Omental fat pad (tissue), 4 donors: ENCODE results near the gene STAC3. TPM values are rescaled to one million over a fixed set of nuclear protein-coding genes. Genes with fewer than 3 reads are reported as not detected.

Experiments
- ATAC-seq: fragments of 150-250 bp; one replicate; pipeline ENCODE4 v1.9.1; 2016; ENCODE audit warnings: mild to moderate bottlenecking, moderate library complexity; ENCODE audit not compliant: low FRiP score
- DNase-seq: peaks from one replicate; pipeline ENCODE4 v3.0.0-alpha.2; 2019; ENCODE audit warnings: low spot score
- CTCF ChIP-seq, 3 donors: fragments of 450-650 bp; IDR thresholded peaks; one replicate each; pipeline ENCODE4 v1.5.1; 2016 to 2017; ENCODE audit warnings: antibody characterized with exemption in 3 of 3, mild to moderate bottlenecking in 3 of 3, moderate library complexity in 2 of 3
- total RNA-seq, 4 donors: library from RNA; depleted of rRNA; stranded (reverse); fragments of >200 nt; gene quantifications; one replicate each; pipeline ENCODE4 v1.1.0, GENCODE V29; 2016

Gene STAC3
- total RNA-seq, 4 donors from 2014 or later = 2.0 to 3.7 (median 2.6) TPM

DNA sequence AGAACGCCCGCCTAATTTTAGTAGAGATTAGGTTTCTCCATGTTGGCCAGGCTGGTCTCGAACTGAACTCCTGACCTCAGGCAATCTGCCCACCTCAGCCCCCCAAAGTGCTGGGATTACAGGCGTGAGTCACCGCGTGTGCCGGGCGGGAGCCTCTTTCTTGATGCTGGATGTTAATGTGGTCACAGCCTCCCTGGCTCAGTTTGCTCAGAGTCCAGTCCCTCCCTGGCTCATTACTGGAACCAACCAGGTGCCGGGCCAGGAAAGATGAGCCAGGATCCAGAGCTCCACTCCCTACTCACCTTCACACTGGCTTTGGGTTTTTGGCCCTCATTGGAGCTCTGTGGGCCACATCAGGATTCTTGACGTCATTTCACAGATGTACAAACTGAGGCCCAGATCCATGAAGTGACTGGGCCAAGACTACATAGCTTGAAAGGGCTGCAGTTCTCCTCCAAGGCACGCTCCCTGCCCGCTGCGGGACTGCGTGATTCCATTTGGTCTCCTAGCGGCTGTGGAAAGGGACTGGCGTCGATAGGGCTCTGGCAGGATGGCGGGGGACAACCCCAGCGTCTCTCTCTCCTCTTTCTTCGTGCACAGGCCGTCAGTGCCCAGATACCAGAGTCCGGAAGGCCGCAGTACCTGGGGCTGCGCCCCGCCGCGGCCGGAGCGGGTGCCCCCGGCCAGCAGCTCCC lies 26.6 kb downstream of the STAC3 start:
- DNase-seq (no peak), ATAC-seq (no peak)
- no peak for TF ChIP-seq CTCF (IDR thresholded peaks at IDR 0.05)

DNA sequence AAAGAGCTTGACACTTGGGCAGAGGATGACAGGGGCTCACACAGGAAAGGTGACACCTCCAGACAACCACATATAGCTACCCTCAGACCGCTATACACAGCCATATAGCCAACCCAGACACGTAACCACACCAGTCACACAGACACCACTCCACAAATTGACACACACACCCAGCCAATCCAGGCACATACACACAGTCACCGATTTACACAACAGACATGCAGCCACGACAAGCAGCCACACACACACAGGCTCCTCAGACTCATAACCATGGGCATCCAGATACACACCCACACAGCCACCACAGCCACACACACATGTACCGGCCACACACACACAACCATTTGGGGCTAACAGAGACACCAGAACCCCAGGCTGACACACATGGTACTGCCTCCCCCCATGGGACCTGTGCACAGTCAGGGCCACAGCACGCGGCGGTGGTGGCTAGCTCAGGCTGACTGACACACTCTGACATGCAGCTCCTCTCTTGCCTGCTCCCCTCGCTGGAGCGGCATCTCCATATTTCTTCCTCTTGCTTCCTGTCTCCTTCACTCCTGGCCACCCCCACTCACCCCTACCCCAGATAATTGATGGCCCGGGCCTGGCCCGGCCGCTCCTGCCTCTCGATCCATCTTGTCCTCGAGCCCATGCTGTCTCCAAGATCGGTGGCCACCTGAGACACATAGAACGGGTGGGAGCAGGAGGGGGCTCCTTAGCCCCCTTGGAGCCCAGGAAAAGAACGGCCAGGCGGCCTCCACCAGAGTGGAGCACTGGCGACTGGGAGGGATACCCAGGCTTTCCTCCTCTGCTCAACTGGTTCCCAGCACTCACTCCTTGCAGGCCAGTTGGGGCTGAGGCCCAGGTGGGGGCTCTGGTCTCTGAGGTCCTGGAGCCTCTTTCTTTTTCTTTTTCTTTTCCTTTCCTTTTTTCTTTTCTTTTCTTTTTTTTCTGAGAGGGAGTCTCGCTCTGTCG lies 27.5 kb downstream of the STAC3 start:
- DNase-seq (no peak), ATAC-seq (no peak)
- no peak for TF ChIP-seq CTCF (IDR thresholded peaks at IDR 0.05)

DNA sequence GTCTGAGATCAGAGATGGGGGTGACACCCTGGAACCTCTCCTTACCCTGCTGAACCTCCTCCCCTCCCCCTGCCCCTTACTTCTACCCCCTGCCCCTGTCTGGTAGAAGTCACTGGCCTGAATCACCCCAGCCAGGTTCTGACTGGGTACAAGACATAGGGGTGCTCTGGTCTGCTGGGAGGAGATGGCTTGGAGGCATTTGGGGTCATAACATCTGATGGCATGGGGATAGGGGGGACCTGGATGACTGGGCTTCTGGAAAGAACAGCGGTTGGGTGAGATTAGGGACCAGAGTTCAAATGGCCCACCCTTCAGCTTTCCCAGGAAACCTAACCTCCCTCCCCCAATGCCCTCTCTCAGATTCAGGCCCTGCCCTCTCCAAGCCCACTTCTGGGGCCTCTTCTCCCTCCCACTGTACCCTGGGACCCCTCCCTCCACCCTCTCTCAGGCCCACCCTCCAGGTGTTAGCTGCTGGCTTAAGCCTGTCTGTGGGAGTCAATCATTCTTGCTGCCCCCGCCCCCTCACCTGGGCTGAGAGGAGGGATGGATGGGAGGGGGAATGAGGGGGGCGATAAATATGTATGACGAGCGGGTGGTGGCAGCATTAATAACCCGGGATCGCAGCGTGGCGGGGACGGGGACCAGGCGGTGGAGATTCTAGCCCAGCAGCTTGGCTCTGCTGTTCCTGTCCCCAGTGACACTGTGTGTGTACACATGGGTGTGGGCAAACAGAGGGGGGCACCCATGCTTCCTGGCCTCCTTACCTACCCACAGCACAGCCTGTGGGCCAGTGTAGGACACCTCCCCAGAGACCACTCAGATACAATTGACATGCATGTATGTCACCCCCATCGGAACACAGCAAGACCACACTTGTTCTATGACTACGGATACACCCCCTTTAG lies 28.4 kb downstream of the STAC3 start:
- DNase-seq (no peak), ATAC-seq (no peak)
- no peak for TF ChIP-seq CTCF (IDR thresholded peaks at IDR 0.05)

DNA sequence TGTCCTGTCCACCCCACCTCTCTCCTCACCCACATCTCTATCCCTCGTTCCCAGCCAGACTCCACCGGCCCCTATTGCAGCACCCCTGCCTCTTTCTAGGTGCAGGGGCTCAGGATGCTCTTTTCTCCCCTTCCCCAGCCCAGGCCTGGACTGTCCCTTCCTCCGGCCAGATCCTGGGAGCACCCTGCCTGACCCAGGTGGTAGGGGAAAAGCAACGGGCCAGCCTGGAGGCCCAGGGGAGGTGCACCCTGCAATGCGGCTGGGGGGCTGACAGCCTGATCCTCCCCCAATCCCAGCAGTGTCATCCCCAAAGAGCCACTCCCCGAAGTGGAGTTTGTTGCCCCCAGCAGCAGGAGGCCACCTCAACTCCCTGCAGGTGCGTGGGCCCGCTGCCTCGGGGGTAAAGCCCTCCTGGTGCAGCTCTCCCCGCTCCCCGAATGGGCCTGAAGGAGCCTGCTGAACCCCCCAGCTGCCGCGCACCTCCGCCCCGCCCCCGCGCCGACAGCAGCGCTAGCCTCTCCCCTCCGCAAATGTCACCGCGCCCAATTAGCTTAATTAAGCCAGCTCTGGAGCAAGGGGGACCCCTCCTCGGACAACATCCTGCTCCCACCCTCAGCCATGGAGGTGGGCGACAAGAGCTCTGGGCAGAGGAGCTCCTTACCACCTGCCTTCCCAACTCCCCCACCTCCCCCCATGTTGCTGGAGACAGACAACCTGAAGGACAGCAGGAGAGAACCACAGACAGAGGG lies 29.6 kb downstream of the STAC3 start:
- no peak for TF ChIP-seq CTCF (IDR thresholded peaks at IDR 0.05)
- no peak for ATAC-seq
- no peak for DNase-seq

DNA sequence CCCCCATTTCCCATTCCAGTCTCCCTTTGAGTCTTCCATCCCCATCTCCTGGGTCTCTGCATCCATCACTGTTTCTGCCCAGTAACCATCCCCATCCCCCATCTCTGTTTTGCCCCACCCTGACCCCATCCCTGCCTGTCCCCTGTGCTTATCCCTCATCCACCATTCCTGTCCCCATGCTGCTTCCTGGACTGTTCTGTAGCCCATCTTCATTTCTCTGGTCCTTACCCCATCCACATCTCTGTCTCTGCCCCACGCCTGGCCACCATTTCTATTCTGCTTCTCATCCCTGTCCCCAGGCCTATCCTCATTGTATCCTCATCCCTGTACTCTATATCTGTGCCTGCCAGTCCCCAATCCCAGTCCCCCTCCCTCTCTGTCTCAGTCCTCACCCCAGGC lies 30.2 kb downstream of the STAC3 start:
- DNase-seq (no peak), ATAC-seq (no peak)
- no peak for TF ChIP-seq CTCF (IDR thresholded peaks at IDR 0.05)
